NCI-H446 treated with DMSO at 0.1 percent for 48 hours (cell line): Measurements from ENCODE around the gene PDK1.
"Not testable (repeated sequence)": the region's sequence is repeated elsewhere in the genome, so short reads cannot be mapped to it uniquely, and the experiment has no call there.

Source experiments
- DNase-seq: peaks from one replicate; lab custom pipeline; 2025; lab: John Stamatoyannopoulos, UW

Gene PDK1

DNA sequence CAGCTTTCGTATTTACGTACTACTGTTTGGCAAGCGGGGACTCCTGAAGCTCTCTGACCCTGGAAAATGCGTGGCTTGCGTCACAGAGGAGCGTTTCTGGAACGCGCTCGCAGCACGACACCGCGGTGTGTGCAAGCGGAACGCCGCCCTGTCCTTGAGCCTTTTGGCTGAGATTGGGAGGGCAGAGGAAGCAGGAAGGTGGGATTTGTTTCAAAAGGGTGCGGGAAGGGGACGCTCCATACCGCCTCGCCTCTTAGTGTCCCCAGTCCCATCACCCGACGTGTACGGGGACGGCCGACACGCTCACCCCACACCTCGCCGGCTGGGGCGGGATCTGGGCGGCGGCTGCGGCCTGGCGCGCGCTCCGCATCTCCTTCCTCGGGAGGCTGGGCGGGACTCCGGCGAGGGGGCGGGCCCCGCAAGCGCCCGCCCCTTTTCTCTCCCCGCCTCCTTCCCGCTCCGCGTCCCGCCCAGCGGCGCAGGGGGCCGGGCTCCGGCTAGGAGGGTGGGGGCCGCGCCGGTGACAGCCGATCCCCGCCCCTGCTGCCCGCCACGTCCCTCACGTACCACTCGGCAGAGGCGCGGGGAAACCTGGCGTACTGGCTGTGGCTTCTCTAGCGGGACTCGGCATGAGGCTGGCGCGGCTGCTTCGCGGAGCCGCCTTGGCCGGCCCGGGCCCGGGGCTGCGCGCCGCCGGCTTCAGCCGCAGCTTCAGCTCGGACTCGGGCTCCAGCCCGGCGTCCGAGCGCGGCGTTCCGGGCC, at the start of gene PDK1:
PDK1 (plus strand) TSS at position 569 of the 762 bp plus-strand sequence; CDS start at position 630, 61 bp downstream.
- peak; percentile 68 for DNase-seq

DNA sequence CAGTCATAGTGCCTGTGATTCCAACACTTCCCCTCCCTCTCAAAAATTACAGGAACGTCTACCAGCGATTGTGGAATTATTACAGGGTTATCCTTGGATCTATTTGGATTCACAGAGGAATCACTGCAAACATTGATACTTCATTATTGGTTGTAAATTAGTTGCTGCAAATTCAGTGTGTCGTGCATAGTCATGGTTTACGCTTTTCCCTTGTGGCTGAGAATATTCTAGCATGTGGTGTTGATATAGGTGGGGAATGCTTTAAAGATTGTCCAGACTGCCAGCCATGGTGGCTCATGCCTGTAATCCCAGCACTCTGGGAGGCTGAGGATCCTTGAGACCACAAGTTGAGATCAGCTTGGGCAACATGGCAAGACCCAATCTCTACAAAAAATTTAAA, 48.7 kb upstream of the PDK1 start:
- no peak for DNase-seq

DNA sequence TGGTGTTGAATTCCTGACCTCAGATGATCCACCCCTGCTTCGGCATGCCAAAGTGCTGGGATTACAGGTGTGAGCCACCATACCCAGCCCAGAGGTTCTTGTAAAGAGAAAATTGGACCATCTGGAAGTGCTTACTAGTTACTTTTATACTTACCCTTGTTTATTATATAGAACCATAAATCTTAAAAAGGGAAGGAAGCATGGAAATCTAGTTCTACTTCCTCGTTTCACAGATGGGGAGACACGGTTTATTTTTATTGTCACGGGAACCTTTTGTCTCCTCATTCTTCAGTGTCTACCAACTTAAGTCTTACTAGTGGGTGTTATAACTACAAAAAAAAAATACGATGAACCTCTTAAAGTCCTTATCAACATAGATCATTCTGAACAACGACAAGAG, 45.8 kb upstream of the PDK1 start:
- DNase-seq, result no peak

DNA sequence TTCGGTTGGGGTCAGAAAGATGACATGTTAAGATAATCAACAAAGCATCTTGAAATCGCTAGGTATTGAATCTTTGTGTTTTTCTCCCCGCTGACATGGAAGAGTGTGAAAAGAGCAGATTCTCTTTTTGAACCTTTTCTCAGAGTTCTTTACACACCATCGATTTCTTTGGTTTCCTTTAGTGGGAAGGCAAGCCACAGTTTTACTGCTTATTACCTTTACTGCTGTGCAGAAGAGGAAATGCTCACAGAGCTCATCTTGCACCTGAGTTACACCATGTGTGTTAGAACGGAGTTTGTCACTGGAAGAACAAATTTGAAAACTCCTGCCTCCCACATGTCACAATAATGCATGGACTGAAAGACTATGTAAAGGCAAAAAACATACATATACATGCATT, 45.3 kb upstream of the PDK1 start:
- no peak for DNase-seq

DNA sequence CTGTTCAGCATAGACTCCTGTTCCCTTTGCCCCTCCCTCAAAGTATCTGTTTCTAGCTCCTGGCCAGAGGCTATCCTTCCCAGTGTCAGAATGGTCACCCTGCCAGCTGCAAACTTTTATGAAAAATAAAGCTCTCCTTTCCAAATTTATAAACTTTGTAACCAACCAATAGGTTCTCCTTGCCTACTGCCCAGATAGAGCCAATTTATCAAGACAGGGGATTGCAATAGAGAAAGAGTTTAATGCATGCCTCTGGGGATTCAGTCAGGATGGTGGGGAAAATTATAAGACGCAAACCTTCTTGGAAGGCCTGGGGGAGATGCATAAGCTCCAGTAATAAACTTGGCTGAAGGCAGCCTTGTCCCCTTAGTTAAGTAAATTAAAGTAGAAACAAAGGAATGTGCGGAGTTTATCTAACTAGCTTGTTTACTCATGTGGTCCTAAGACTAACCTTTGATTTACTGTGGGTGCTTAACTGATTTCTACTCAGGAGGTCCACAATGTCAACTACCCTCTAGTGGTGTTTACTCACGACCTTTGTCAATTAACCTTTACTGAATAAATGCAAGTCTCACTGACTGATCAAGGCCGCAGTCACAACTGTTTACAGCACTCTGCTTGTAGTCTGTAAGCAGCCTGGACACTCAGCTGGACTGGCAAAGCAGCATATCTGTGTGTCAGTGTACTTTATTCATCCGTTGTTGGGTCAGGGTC, 42.9 kb upstream of the PDK1 start:
- DNase-seq, result no peak

DNA sequence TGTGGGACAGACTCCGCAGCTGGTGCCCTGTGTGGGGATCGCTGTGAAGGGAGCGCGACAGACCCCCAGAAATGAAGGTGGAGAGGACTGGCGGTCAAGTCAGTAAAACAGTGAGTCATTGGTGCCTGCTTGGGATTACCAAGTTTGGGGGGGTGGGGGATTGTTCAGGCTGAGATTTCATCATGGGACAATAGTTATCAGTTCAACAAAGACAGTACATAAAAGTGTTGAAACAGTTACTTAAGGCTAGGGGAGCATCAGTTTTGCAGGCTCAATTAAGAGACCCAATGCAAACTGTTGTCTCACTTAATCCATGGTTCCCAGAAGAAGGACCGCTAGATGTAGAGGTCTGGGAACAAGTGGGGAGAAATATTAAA, 42.4 kb upstream of the PDK1 start:
- DNase-seq, result no peak

DNA sequence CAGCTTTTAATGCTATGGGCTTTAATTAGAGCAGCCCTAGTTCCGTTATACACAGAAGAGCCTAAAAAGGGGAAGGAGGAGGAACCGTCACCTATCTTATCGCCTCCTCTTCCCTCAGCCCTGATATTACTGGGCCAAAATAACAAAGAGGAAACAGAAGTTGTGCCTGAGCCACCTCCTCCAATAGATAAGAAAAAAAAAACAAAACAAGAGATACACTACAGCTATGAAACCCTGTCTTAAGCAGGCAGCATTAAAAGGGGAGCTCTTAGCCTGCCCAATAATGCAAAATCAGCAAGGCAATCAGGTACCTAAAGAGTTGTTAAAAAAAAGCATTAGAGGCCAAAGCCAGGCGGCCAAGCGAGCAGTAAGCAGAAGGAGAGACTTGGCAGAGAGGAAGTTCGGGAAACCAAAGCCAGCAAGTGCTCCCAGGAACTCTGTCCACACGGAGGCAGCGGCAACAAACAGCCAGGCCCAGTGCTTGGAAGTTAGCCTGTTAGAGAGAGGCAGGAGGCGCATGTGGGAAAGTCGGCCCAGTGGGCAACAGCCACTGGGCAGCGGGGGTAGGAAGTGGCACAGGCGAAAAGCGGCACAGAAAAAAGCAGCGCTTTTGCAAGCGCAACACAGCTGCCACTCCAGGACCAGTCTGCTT, 41.8 kb upstream of the PDK1 start:
- peak; percentile 24 for DNase-seq

DNA sequence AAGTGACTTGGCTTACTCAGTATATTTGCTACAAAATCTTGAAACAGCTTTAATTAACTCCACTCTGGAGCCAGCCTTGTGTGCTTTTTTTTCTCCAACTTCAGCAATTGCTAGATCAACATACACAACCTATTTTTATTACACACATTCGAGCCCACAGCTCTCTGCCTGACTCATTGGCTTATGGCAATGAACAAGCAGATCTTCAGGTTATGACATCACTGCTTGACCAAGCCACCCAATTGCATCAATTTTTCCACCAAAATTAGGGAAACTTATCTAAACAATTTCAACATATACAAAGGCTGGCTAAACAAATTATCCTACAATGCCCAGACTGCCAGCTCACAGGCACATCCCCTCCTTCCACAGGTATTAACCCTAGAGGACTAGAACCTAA, 39.6 kb upstream of the PDK1 start:
- no peak for DNase-seq

DNA sequence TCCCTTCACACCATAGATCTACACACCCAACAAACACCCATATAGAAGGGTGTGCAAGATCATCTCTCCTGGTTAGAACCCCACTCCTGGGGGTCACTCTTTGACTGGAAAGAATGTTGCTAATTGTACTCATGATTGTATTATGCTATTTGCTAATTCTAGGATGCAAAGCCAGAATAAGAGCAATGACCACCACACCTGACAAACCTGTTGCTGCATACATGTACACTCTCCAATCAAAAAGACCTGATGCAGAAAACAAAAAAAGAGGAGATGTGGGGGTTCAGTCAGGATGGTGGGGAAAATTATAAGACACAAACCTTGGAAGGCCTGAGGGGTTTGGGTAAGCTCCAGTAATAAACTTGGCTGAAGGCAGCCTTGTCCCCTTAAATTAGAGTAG, 36.9 kb upstream of the PDK1 start:
- DNase-seq, result no peak

DNA sequence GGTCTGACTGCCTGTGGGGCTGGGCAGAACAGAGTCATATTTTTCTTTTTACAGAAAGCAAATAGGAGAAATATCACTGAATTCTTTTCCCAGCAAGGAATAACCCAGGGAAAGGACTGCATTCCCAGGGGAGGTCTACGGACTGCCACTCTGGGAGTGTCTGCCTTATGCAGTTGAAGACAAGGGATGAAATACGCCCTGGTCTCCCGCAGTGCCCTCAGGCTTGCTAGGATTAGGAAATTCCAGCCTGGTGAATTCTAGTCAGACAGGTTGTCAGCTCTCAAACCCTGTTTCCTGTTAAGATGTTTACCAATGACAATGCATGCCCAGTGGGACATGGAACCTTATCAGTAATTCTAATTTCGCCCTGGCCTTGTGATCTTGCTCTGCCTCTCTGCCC, 30.3 kb upstream of the PDK1 start:
- no peak for DNase-seq

DNA sequence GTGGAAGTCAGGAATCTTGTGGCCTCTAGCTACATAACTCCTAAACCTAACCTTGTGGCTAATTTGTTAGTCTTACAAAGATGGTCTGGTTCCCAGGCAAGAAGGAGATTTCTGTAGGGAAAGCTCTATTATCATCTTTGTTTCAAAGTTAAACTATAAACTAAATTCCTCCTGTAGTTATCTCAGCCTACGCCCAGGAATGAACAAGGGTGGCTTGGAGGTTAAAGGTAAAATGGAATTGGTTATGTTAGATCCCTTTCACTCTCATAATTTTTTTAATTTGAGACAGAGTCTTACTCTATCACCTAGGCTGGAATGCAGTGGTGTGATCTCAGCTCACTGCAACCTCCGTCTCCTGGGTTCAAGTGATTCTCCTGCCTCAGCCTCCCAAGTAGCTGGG, 24.6 kb upstream of the PDK1 start:
- no peak for DNase-seq

DNA sequence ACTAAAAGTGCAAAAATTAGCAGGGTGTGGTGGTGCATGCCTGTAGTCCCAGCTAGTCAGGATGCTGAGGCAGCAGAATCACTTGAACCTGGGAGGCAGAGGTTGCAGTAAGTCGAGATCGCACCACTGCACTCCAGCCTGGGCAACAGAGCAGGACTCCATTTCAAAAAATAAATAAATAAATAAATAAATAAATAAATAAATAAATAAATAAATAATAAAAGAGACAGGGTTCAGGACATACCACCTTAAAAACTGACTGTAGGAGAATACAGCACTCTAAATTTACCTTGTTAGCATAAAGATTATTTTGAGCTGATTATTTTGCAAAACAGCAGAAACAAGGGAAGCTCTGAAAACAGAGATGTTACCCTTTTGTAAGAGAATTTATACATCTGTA, 23.4 kb upstream of the PDK1 start:
- not testable (repeated sequence) for DNase-seq

DNA sequence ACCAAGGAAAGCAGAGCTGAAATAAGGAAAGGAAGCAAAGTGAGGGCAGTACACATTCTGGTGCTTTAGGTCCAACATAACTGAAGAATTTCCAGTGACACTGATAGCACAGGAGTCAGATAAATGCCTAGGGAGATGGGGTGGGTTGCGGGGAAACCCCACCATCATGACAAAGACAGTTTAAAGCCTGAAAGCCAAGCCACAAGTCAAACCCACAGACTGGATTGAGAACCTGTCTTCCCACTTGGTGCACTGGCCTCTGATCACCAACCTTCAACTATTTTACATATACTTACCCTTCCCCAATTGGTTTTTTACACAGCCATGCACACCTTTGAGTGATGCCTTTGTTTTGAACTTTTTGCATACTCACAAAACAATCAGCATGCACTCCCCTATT, 22.2 kb upstream of the PDK1 start:
- no peak for DNase-seq

DNA sequence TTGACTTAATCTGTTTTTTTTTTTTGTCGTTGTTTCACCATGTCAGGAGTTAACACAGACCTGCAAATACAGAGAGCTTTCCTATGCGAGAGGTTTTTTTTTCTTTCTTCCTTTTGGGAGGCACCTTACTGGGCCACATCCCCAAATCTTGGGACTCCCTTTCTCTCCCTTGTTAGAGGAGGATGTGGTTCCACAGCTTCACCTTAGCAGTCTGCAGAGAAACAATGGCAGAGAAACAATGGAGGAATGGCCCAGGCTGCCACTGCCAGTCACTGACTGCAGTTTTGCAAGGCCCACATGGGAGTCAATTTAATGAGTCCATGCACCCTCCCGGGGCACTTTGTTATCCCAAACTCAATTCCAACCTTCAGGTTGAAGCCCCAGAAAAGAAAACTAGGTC, 20.8 kb upstream of the PDK1 start:
- DNase-seq, result no peak

DNA sequence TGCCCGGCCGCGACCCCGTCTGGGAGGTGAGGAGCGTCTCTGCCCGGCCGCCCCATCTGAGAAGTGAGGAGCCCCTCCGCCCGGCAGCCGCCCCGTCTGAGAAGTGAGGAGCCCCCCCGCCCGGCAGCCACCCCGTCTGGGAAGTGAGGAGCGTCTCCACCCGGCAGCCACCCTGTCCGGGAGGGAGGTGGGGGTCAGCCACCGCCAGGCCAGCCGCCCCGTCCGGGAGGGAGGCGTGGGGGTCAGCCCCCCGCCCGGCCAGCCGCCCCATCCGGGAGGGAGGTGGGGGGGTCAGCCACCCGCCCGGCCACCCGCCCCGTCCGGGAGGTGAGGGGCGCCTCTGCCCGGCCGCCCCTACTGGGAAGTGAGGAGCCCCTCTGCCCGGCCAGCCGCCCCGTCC, 18.0 kb upstream of the PDK1 start:
- DNase-seq, result not testable (repeated sequence)

DNA sequence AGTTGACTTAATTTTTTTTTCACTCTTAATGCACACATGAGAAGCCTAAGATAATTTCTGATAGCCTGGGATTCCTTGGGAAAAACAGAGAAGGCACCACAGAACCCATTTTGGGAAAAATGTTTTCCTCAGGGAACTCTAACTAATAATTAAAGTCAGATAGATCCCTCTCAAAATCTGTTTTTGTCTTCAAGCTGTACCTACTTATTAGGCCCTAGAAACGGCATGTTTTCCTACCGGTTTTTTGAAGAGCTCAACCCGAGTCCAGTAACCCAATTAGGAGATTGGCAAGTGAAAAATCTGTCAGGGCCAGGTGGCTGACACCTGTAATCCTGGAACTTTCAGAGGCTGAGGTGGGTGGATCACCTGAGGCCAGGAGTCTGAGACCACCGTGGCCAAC, 16.1 kb upstream of the PDK1 start:
- DNase-seq, result no peak

DNA sequence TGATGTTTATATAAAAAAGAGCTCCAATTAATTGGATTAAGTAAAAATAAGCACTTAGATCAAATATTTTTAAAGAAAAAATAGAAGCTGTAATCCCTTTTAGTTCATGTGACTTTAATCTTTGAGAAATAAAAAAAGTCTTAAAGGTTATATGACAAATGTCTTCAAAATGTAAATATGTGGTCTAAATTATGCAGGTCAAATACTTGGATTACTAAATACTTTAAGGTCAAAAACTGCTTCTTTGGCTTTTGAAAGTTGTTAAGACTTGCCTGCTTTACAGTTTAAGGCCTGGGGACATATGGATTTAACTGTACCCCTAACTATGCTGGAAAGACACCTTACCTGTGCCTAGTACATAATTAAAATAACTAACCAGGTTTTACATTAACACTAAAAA, 15.5 kb upstream of the PDK1 start:
- no peak for DNase-seq

DNA sequence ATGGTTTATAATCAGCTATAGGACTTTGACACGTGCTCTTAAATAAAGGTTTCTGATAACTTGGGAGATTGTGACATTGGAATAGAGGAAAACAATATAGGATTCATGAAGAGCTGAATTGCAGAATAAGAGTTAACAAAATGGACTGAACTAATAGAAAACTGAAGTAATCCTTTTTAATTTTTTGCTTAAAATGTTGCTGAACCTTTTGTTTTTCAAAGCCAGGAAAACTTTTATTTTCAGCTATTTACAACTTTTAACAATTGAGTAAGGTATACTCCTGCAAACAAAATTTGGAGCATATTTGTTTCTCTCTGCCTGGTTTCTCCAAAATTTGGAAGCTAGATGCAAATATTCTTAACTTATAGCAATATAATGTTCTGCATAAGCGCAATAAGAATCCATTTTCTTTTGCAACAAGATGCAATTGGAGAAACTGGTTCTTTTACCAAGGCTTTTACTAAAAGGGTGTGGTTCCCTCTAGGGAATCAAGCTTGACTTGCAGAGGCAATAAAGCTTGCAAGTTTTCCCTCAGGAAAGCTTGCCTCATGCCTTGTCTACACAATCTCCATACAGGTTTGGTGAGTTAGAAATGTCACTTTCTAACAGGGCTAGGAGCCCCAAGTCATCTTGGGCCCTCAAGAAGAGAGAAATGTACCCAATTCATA, 10.3 kb upstream of the PDK1 start:
- no peak for DNase-seq

DNA sequence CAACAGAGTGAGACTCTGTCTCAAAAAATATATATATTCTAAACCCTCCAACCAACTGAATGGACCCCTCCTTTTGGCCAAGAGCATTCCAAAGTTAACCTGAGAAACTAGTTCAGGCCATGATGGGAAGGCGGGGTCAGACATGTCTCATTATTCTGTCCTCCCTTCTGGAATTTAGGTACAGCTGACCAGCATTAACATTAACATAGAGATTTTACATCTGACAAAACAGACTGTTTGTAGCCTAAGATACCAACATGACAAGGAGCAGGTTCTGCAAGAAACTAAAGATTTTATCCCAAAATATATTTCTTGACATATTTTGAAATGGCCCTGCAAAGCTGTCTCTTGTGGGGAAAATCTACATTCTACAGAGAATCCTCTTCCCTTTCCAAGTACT, 6.8 kb upstream of the PDK1 start:
- no peak for DNase-seq

DNA sequence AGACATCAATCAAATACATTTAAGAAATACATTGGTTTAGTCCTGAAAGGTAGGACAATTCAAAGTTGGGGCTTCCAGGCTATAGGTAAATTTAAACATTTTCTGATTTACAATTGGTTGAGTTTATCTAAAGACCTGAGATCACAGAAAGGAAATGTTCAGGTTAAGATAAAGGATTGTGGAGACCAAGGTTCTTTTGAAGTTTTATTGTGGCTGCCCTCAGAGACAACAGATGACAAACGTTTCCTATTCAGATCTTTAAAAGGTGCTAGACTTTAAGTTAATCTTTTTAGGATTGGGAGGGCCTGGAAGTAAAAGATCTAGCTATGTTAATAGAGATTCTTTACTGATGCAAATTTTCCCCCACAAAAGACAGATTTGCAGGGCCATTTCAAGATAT, 6.1 kb upstream of the PDK1 start:
- DNase-seq, result not testable (repeated sequence)

DNA sequence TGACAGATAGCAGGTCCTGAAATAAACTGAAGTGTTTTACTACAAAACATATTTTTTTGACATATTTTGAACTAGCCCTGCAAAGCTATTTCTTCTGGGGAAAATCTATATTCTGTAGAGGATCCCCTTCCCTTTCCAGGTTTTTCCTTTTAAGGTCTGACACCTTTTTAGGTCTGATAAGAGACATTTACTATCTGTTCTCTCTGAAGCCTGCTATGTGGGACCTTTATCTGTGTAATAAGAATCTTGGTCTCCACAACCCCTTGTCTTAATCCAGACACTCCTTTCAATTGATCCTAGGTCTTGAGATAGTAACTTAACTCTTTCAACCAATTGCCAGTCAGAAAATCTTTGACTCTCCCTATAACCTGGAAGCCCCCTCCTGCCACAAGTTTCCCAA, 5.5 kb upstream of the PDK1 start:
- no peak for DNase-seq

DNA sequence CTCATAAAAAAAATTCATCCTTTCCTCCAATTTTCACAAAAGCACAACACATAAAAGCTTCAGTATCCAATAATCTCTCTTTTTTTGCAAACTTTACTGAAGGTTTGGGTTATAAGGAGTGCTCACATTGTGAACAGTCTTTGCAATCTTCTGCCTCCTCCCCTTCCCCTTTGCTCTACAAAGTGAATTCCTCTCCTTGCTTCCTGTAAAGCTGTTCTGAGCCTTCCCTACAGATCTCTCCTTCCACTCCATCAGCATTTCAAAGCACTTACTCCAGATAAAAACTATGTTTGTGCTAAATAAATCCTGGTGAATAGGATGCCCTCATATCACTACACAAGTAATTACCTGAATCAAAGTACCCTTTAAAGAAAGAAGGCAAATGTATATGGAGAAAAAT, 4.6 kb upstream of the PDK1 start:
- no peak for DNase-seq
